ENCODE measurements around the gene GRIA4.
A peak's percentile ranks its signal among the peaks of the same experiment; 100 is the strongest.
"Not testable (repeated sequence)": the region's sequence is repeated elsewhere in the genome, so short reads cannot be mapped to it uniquely, and the experiment has no call there.

Gene GRIA4

GRCh38 chr11:105929084-105929955 lies 319.4 kb downstream of the GRIA4 start:
- no peak for DNase-seq

- DNase-seq, result no peak
These were observed 323.8 kb downstream of the GRIA4 start for GRCh38 chr11:105933695-105934094.

- no peak for DNase-seq
These were observed 325.9 kb downstream of the GRIA4 start for GRCh38 chr11:105935791-105936190.

GRCh38 chr11:105937331-105937730 lies 327.5 kb downstream of the GRIA4 start:
- DNase-seq, result no peak

GRCh38 chr11:105937738-105938137 lies 327.9 kb downstream of the GRIA4 start:
- no peak for DNase-seq

GRCh38 chr11:105942921-105943320 lies 333.0 kb downstream of the GRIA4 start:
- DNase-seq, result no peak

- DNase-seq, result no peak
These were observed 339.2 kb downstream of the GRIA4 start for GRCh38 chr11:105948918-105949590.

GRCh38 chr11:105953886-105954285 lies 344.0 kb downstream of the GRIA4 start:
- no peak for DNase-seq

- DNase-seq, result peak; percentile 3
These were observed 350.7 kb downstream of the GRIA4 start for GRCh38 chr11:105960252-105961245.

GRCh38 chr11:105968021-105968697 lies 358.3 kb downstream of the GRIA4 start:
- DNase-seq, result no peak

- DNase-seq, result no peak
These were observed 359.9 kb downstream of the GRIA4 start for GRCh38 chr11:105969756-105970155.

GRCh38 chr11:105975128-105975527 lies 365.3 kb downstream of the GRIA4 start:
- DNase-seq, result no peak

GRCh38 chr11:105979997-105980703 lies 370.3 kb downstream of the GRIA4 start:
- DNase-seq, result no peak

GRCh38 chr11:105986554-105986953 lies 376.7 kb downstream of the GRIA4 start:
- no peak for DNase-seq

GRCh38 chr11:105988197-105988596 lies 378.3 kb downstream of the GRIA4 start:
- no peak for DNase-seq

GRCh38 chr11:105989124-105989523 lies 379.3 kb downstream of the GRIA4 start:
- no peak for DNase-seq

- no peak for DNase-seq
These were observed 382.0 kb downstream of the GRIA4 start for GRCh38 chr11:105991888-105992287.

- DNase-seq, result no peak
These were observed 391.6 kb downstream of the GRIA4 start for GRCh38 chr11:106001304-106002012.

- not testable (repeated sequence) for DNase-seq
These were observed 393.2 kb downstream of the GRIA4 start for GRCh38 chr11:106003094-106003493.

- DNase-seq, result no peak
These were observed 401.6 kb downstream of the GRIA4 start for GRCh38 chr11:106011481-106011880.

- DNase-seq, result peak; percentile 9
These were observed 402.9 kb downstream of the GRIA4 start for GRCh38 chr11:106012744-106013143.
